GM23338 (cell line): ENCODE data around the gene HDAC5. TPM values are rescaled to one million over a fixed set of nuclear protein-coding genes. Genes with fewer than 3 reads are reported as not detected.
A peak's percentile ranks its signal among the peaks of the same experiment; 100 is the strongest.

Source experiments
- ATAC-seq: fragments of 200-7000 bp; cut with Tn5 transposase; 3 replicates; pipeline ENCODE4 v1.9.1; 2020
- DNase-seq: peaks from one replicate; pipeline ENCODE4 v3.0.0-alpha.2; 2015; ENCODE audit warnings: low spot score
- H2AFZ ChIP-seq: fragments of 200-600 bp; sonication (generic); 2 replicates; pipeline ENCODE4 v1.8.0; 2016; ENCODE audit warnings: antibody characterized with exemption, mild to moderate bottlenecking, moderate library complexity
- H3F3A ChIP-seq: fragments of 200-600 bp; sonication (generic); replicated peaks from 2 replicates; pipeline ENCODE4 v1.8.0; 2017; ENCODE audit warnings: antibody characterized with exemption, mixed run types, low read depth
- H3K27ac ChIP-seq: fragments of 200-600 bp; sonication (generic); 2 replicates; pipeline ENCODE4 v1.6.1; 2016; ENCODE audit warnings: low read depth
- H3K27me3 ChIP-seq: fragments of 200-600 bp; sonication (generic); 2 replicates; pipeline ENCODE4 v1.8.0; 2016; ENCODE audit warnings: mild to moderate bottlenecking, mixed run types, moderate library complexity; ENCODE audit not compliant: insufficient read depth
- H3K36me3 ChIP-seq: fragments of 200-600 bp; sonication (generic); 2 replicates; pipeline ENCODE4 v1.8.0; 2016; ENCODE audit warnings: mild to moderate bottlenecking; ENCODE audit not compliant: insufficient read depth
- H3K4me1 ChIP-seq: fragments of 200-600 bp; sonication (generic); 2 replicates; pipeline ENCODE4 v1.8.0; 2016; ENCODE audit warnings: mild to moderate bottlenecking, moderate library complexity; ENCODE audit not compliant: insufficient read depth
- H3K4me2 ChIP-seq: fragments of 200-600 bp; sonication (generic); 2 replicates; pipeline ENCODE4 v1.7.1; 2017; ENCODE audit warnings: mixed run types
- H3K4me3 ChIP-seq: fragments of 200-600 bp; sonication (generic); 2 replicates; pipeline ENCODE4 v1.6.1; 2016; ENCODE audit warnings: mixed run types
- H3K79me2 ChIP-seq: fragments of 200-600 bp; sonication (generic); replicated peaks from 2 replicates; pipeline ENCODE4 v1.8.0; 2017; ENCODE audit warnings: mild to moderate bottlenecking; ENCODE audit not compliant: insufficient read depth
- H3K9me2 ChIP-seq: fragments of 200-600 bp; sonication (generic); 2 replicates; pipeline ENCODE4 v1.8.0; 2017; ENCODE audit not compliant: insufficient read depth
- H4K20me1 ChIP-seq: fragments of 200-600 bp; sonication (generic); replicated peaks from 2 replicates; pipeline ENCODE4 v1.8.0; 2017; ENCODE audit warnings: mild to moderate bottlenecking; ENCODE audit not compliant: insufficient read depth
- H3K27ac Mint-ChIP-seq: 2 replicates; pipeline ENCODE4 v1.8.0; 2020; ENCODE audit warnings: inconsistent platforms, mild to moderate bottlenecking, moderate library complexity, mixed read lengths
- H3K27me3 Mint-ChIP-seq: 3 replicates; pipeline ENCODE4 v1.8.0; 2022; ENCODE audit warnings: low read depth, mild to moderate bottlenecking, moderate library complexity, mixed read lengths, inconsistent platforms; ENCODE audit not compliant: insufficient read depth, poor library complexity
- H3K36me3 Mint-ChIP-seq: 3 replicates; pipeline ENCODE4 v1.8.0; 2021; ENCODE audit warnings: low read depth, mild to moderate bottlenecking, inconsistent platforms, moderate library complexity, mixed read lengths
- H3K4me1 Mint-ChIP-seq: 3 replicates; pipeline ENCODE4 v1.8.0; 2020; ENCODE audit warnings: mild to moderate bottlenecking, inconsistent platforms, mixed read lengths
- H3K4me3 Mint-ChIP-seq: 3 replicates; pipeline ENCODE4 v1.8.0; 2021; ENCODE audit warnings: moderate library complexity, mild to moderate bottlenecking, inconsistent platforms, mixed read lengths
- H3K9me3 Mint-ChIP-seq: 3 replicates; pipeline ENCODE4 v1.8.0; 2020; ENCODE audit warnings: moderate library complexity, mild to moderate bottlenecking, inconsistent platforms, mixed read lengths
- JUNB ChIP-seq: IDR thresholded peaks from one replicate; pipeline ENCODE4 v1.6.1; 2016; ENCODE audit warnings: antibody characterized with exemption; ENCODE audit not compliant: unreplicated experiment
- NANOG ChIP-seq: IDR thresholded peaks from 2 replicates; pipeline ENCODE4 v1.6.1; 2016; ENCODE audit warnings: antibody characterized with exemption, borderline replicate concordance
- POLR2AphosphoS5 ChIP-seq: IDR thresholded peaks from 2 replicates; pipeline ENCODE4 v1.6.1; 2016; ENCODE audit warnings: antibody characterized with exemption, low read depth
- STAT1 ChIP-seq: IDR thresholded peaks from one replicate; pipeline ENCODE4 v1.6.1; 2016; ENCODE audit warnings: antibody characterized with exemption; ENCODE audit not compliant: unreplicated experiment
- polyA plus RNA-seq: library from polyadenylated mRNA; unstranded; fragments of >200 nt; fragmentation: Nextera tagmentation; extraction: Ambion mirVana; gene quantifications from 2 replicates; pipeline ENCODE4 v1.2.1, GENCODE V29; 2016
- total RNA-seq: library from RNA; depleted of rRNA; stranded (reverse); fragments of >200 nt; shearing (Covaris generic); gene quantifications from 2 replicates; pipeline ENCODE4 v1.2.3, GENCODE V29; 2014
- TF ChIP-seq, protein P1 (sequence below): fragments of 250-450 bp; sonication (Bioruptor Pico); IDR thresholded peaks from 2 replicates; pipeline ENCODE4 v1.5.0; 2020; ENCODE audit warnings: mild to moderate bottlenecking, moderate library complexity
- TF ChIP-seq, protein P2 (sequence below), 2 experiments: fragments of 200-600 bp in 1 of 2; sonication (generic) in 1 of 2; conservative IDR thresholded peaks; 2 replicates each; pipeline versions ENCODE4 v1.5.1 to v1.6.1; 2016 to 2017; ENCODE audit warnings: antibody characterized with exemption in 2 of 2, low read depth in 2 of 2, mild to moderate bottlenecking in 2 of 2, moderate library complexity in 1 of 2
- TF ChIP-seq, protein P3 (sequence below): IDR thresholded peaks from one replicate; pipeline ENCODE4 v1.6.1; 2018; ENCODE audit warnings: antibody characterized with exemption; ENCODE audit not compliant: unreplicated experiment

Gene HDAC5
- total and polyA plus RNA-seq, 2 experiments from 2014 or later, result 16.9 to 71.1 TPM

DNA sequence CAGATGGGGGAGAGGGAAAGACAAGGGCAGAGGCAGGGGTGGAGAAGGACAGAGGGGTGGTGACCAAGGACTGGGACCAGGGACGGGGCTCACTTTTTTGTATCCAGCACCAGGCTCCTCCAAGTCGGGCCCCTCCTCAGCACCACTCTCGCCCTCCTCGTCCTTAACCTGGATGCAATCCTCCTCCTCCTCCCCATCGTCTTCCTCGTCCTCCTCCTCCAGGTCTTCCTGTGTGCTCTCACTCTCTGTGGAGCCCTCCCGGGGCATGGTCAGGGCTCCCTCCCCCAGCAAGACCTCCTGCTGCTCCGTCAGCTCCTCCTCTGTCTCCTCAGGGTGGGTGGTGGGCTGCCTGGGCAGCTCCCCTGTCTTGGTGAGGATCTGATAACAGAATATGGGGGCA, 36.1 kb downstream of the HDAC5 start:
- 0 out of 2 replicates have a peak, but pooled peaks cover 13% of the 10 kb centered on the region for H3F3A ChIP-seq
- H3K9me3 Mint-ChIP-seq, result no peaks in the 10 kb centered on the region; the same call in 2 of the 3 replicates
- H3K79me2 ChIP-seq, result no peaks in the 10 kb centered on the region
- no peaks in the 10 kb centered on the region; the same call in 1 of the 2 replicates for H3K36me3 ChIP-seq
- no peak for TF ChIP-seq POLR2AphosphoS5
- TF ChIP-seq NANOG, result no peak
- TF ChIP-seq, protein P1, sequence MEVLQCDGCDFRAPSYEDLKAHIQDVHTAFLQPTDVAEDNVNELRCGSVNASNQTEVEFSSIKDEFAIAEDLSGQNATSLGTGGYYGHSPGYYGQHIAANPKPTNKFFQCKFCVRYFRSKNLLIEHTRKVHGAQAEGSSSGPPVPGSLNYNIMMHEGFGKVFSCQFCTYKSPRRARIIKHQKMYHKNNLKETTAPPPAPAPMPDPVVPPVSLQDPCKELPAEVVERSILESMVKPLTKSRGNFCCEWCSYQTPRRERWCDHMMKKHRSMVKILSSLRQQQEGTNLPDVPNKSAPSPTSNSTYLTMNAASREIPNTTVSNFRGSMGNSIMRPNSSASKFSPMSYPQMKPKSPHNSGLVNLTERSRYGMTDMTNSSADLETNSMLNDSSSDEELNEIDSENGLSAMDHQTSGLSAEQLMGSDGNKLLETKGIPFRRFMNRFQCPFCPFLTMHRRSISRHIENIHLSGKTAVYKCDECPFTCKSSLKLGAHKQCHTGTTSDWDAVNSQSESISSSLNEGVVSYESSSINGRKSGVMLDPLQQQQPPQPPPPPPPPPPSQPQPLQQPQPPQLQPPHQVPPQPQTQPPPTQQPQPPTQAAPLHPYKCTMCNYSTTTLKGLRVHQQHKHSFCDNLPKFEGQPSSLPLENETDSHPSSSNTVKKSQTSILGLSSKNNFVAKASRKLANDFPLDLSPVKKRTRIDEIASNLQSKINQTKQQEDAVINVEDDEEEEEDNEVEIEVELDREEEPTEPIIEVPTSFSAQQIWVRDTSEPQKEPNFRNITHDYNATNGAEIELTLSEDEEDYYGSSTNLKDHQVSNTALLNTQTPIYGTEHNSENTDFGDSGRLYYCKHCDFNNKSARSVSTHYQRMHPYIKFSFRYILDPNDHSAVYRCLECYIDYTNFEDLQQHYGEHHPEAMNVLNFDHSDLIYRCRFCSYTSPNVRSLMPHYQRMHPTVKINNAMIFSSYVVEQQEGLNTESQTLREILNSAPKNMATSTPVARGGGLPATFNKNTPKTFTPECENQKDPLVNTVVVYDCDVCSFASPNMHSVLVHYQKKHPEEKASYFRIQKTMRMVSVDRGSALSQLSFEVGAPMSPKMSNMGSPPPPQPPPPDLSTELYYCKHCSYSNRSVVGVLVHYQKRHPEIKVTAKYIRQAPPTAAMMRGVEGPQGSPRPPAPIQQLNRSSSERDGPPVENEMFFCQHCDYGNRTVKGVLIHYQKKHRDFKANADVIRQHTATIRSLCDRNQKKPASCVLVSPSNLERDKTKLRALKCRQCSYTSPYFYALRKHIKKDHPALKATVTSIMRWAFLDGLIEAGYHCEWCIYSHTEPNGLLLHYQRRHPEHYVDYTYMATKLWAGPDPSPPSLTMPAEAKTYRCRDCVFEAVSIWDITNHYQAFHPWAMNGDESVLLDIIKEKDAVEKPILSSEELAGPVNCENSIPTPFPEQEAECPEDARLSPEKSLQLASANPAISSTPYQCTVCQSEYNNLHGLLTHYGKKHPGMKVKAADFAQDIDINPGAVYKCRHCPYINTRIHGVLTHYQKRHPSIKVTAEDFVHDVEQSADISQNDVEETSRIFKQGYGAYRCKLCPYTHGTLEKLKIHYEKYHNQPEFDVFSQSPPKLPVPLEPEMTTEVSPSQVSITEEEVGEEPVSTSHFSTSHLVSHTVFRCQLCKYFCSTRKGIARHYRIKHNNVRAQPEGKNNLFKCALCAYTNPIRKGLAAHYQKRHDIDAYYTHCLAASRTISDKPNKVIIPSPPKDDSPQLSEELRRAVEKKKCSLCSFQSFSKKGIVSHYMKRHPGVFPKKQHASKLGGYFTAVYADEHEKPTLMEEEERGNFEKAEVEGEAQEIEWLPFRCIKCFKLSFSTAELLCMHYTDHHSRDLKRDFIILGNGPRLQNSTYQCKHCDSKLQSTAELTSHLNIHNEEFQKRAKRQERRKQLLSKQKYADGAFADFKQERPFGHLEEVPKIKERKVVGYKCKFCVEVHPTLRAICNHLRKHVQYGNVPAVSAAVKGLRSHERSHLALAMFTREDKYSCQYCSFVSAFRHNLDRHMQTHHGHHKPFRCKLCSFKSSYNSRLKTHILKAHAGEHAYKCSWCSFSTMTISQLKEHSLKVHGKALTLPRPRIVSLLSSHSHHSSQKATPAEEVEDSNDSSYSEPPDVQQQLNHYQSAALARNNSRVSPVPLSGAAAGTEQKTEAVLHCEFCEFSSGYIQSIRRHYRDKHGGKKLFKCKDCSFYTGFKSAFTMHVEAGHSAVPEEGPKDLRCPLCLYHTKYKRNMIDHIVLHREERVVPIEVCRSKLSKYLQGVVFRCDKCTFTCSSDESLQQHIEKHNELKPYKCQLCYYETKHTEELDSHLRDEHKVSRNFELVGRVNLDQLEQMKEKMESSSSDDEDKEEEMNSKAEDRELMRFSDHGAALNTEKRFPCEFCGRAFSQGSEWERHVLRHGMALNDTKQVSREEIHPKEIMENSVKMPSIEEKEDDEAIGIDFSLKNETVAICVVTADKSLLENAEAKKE, result no peak
- no peak overlapping the region for H2AFZ ChIP-seq
- H3K4me1 Mint-ChIP-seq, result peaks cover 43% of the 10 kb centered on the region
- H3K27me3 Mint-ChIP-seq, result peaks cover 25% of the 10 kb centered on the region
- peaks cover 16% of the 10 kb centered on the region for H3K4me1 ChIP-seq
- H3K27me3 ChIP-seq, result no peaks in the 10 kb centered on the region
- ATAC-seq, result peak; percentile 28
- H3K27ac ChIP-seq, result no peak overlapping the region; the same call in 1 of the 2 replicates
- no peaks in the 10 kb centered on the region for H3K9me2 ChIP-seq
- H3K4me3 ChIP-seq, result peak overlapping the region; percentile 43
- peak overlapping the region; percentile 74 for H3K4me2 ChIP-seq
- H3K36me3 Mint-ChIP-seq, result peaks cover 47% of the 10 kb centered on the region
- no peaks in the 10 kb centered on the region; the same call in 1 of the 2 replicates for H4K20me1 ChIP-seq
- peak overlapping the region; percentile 94 for H3K27ac Mint-ChIP-seq
- H3K4me3 Mint-ChIP-seq, result peak overlapping the region; percentile 67
- peak; percentile 53 for DNase-seq

DNA sequence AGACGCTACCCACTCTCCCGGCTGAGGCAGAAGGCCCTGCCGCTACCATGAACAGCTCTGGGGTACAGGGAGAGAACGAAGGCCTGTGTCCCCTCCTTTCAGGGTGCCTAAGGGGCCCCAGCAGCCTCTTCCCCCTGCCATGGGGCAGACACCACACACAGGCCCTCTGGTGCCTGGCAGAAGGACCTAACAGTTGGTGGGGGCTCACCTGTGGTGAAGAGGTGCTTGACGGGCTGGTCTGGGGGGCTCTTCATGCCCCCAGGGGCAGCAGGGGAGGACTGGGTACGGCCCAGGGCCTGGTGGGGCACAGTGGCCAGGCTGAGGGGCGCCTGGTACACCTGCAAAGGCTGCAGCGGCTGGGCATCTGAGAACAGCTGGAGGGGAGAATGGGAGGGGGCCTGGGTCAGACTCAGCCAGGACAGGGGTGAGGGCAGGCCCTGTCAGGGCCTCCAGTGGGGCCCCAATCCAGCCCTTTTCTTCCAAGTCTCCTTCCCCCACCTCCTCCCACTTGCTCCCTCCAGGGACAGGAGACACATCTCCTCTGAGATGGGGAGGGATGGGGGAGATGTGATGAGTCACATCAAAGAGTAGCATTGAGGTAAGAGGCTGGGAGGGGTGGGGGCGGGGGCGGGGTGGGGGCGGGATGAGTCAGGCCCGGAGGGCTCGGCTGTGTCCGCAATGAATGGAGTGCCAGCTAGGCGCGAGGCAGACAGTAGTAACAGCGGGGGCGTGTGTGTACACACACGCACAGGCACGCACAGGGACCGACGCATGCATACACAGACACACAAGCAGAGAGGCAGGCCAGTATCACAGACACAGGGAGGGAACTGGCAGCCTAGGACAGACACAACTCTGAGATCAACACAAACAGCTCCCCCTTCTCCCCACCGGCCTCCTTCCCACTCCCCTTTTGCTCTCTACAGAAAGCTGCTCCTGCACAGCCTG, 36.8 kb downstream of the HDAC5 start:
- H3K4me1 ChIP-seq, result peaks cover 16% of the 10 kb centered on the region
- peaks cover 22% of the 10 kb centered on the region for H3K27me3 Mint-ChIP-seq
- peak overlapping the region; percentile 67 for H3K4me3 Mint-ChIP-seq
- peak overlapping the region; percentile 94 for H3K27ac Mint-ChIP-seq
- H3K36me3 Mint-ChIP-seq, result peaks cover 48% of the 10 kb centered on the region
- 0 out of 2 replicates have a peak, but pooled peaks cover 13% of the 10 kb centered on the region for H3F3A ChIP-seq
- H2AFZ ChIP-seq, result no peak overlapping the region
- peaks cover 43% of the 10 kb centered on the region for H3K4me1 Mint-ChIP-seq
- H3K36me3 ChIP-seq, result no peaks in the 10 kb centered on the region; the same call in 1 of the 2 replicates
- H3K4me2 ChIP-seq, result peak overlapping the region; percentile 74
- no peaks in the 10 kb centered on the region for H3K9me2 ChIP-seq
- peak overlapping the region; percentile 26; the same call in 1 of the 2 replicates for H3K27ac ChIP-seq
- no peaks in the 10 kb centered on the region for H3K79me2 ChIP-seq
- H3K9me3 Mint-ChIP-seq, result no peaks in the 10 kb centered on the region; the same call in 2 of the 3 replicates
- no peaks in the 10 kb centered on the region for H3K27me3 ChIP-seq
- DNase-seq (peak; percentile 52), ATAC-seq (peak; percentile 68)
- H4K20me1 ChIP-seq, result no peaks in the 10 kb centered on the region; the same call in 1 of the 2 replicates
- peak overlapping the region; percentile 43 for H3K4me3 ChIP-seq
- TF ChIP-seq, protein P2, sequence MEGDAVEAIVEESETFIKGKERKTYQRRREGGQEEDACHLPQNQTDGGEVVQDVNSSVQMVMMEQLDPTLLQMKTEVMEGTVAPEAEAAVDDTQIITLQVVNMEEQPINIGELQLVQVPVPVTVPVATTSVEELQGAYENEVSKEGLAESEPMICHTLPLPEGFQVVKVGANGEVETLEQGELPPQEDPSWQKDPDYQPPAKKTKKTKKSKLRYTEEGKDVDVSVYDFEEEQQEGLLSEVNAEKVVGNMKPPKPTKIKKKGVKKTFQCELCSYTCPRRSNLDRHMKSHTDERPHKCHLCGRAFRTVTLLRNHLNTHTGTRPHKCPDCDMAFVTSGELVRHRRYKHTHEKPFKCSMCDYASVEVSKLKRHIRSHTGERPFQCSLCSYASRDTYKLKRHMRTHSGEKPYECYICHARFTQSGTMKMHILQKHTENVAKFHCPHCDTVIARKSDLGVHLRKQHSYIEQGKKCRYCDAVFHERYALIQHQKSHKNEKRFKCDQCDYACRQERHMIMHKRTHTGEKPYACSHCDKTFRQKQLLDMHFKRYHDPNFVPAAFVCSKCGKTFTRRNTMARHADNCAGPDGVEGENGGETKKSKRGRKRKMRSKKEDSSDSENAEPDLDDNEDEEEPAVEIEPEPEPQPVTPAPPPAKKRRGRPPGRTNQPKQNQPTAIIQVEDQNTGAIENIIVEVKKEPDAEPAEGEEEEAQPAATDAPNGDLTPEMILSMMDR (conservative IDR thresholded peaks at IDR 0.05; ENCODE audit: low read depth in 2 of 2), result no peak
- TF ChIP-seq, protein P3, sequence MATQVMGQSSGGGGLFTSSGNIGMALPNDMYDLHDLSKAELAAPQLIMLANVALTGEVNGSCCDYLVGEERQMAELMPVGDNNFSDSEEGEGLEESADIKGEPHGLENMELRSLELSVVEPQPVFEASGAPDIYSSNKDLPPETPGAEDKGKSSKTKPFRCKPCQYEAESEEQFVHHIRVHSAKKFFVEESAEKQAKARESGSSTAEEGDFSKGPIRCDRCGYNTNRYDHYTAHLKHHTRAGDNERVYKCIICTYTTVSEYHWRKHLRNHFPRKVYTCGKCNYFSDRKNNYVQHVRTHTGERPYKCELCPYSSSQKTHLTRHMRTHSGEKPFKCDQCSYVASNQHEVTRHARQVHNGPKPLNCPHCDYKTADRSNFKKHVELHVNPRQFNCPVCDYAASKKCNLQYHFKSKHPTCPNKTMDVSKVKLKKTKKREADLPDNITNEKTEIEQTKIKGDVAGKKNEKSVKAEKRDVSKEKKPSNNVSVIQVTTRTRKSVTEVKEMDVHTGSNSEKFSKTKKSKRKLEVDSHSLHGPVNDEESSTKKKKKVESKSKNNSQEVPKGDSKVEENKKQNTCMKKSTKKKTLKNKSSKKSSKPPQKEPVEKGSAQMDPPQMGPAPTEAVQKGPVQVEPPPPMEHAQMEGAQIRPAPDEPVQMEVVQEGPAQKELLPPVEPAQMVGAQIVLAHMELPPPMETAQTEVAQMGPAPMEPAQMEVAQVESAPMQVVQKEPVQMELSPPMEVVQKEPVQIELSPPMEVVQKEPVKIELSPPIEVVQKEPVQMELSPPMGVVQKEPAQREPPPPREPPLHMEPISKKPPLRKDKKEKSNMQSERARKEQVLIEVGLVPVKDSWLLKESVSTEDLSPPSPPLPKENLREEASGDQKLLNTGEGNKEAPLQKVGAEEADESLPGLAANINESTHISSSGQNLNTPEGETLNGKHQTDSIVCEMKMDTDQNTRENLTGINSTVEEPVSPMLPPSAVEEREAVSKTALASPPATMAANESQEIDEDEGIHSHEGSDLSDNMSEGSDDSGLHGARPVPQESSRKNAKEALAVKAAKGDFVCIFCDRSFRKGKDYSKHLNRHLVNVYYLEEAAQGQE, result no peak
- TF ChIP-seq JUNB (no peak), STAT1 (no peak)
